Stimulated activated CD8-positive, alpha-beta memory T cell treated with anti-CD3 and anti-CD28 coated beads, Interleukin-15, amount 100 ng/mL, for 24 hours (primary cell): ENCODE measurements around the gene MTO1.
"Not testable (repeated sequence)": the region's sequence is repeated elsewhere in the genome, so short reads cannot be mapped to it uniquely, and the experiment has no call there.

ENCODE experiments used
- DNase-seq: peaks from one replicate; pipeline ENCODE4 v3.0.0-alpha.2; 2020; ENCODE audit warnings: low read depth

MTO1 gene

GRCh38 chr6:73525546-73526330 is 64.2 kb downstream of the MTO1 start:
- DNase-seq = no peak

- no peak for DNase-seq
Observed at GRCh38 chr6:73528897-73529296, 67.4 kb downstream of the MTO1 start.

GRCh38 chr6:73532293-73532692 is 70.8 kb downstream of the MTO1 start:
- DNase-seq = no peak

- DNase-seq = no peak
Observed at GRCh38 chr6:73534628-73535027, 73.1 kb downstream of the MTO1 start.

GRCh38 chr6:73537677-73538076 is 76.1 kb downstream of the MTO1 start:
- DNase-seq = no peak

- no peak for DNase-seq
Observed at GRCh38 chr6:73538116-73538779, 76.7 kb downstream of the MTO1 start.

GRCh38 chr6:73542481-73542880 is 80.9 kb downstream of the MTO1 start:
- not testable (repeated sequence) for DNase-seq

- DNase-seq = no peak
Observed at GRCh38 chr6:73542891-73543290, 81.4 kb downstream of the MTO1 start.

- DNase-seq = no peak
Observed at GRCh38 chr6:73547036-73547435, 85.5 kb downstream of the MTO1 start.

GRCh38 chr6:73548458-73549446 is 87.2 kb downstream of the MTO1 start:
- DNase-seq = no peak

- DNase-seq = not testable (repeated sequence)
Observed at GRCh38 chr6:73551115-73551514, 89.6 kb downstream of the MTO1 start.

- DNase-seq = not testable (repeated sequence)
Observed at GRCh38 chr6:73555380-73555949, 93.9 kb downstream of the MTO1 start.

- DNase-seq = no peak
Observed at GRCh38 chr6:73556836-73557235, 95.3 kb downstream of the MTO1 start.
